PC-9 (cell line): ENCODE measurements around the gene GMFB.

Source experiments
- CTCF ChIP-seq: fragments of 200-600 bp; sonication (generic); conservative IDR thresholded peaks from 2 replicates; pipeline ENCODE4 v1.6.1; 2017; ENCODE audit warnings: mixed run types, antibody characterized with exemption, mild to moderate bottlenecking, moderate library complexity
- EZH2 ChIP-seq: fragments of 200-600 bp; sonication (generic); IDR thresholded peaks from 2 replicates; pipeline ENCODE4 v1.8.0; 2017; ENCODE audit warnings: antibody characterized with exemption, low read depth

- TF ChIP-seq CTCF (no peak), EZH2 (no peak)
Measured at GRCh38 chr14:54535646-54536045, 46.9 kb upstream of the GMFB start.
